ENCODE measurements around the gene KLF12. TPM values are rescaled to one million over a fixed set of nuclear protein-coding genes. Genes with fewer than 3 reads are reported as not detected.

KLF12 gene
- total RNA-seq, 1 donor from 2014 or later = 33.9 TPM

- Mint-ChIP-seq H3K27me3 (peaks cover 10% of the 10 kb centered on the region), H3K36me3 (ENCODE audit: low read depth) (no peaks in the 10 kb centered on the region), H3K27ac (no peak overlapping the region), H3K4me3 (no peak overlapping the region), H3K4me1 (no peaks in the 10 kb centered on the region), H3K9me3 (no peaks in the 10 kb centered on the region)
- ATAC-seq (ENCODE audit: low read depth) = no peak
- intact Hi-C loops (cut with micrococcal nuclease) = no loop called here
- CTCF ChIA-PET = no interaction called here
- POLR2A ChIA-PET = no interaction called here
- no peak for TF ChIP-seq CTCF (IDR thresholded peaks at IDR 0.05)
- no peak for DNase-seq
These were observed 35.5 kb upstream of the KLF12 start for GRCh38 chr13:74169676-74170075.

GRCh38 chr13:74168263-74168675, 34.1 kb upstream of the KLF12 start:
- Mint-ChIP-seq H3K9me3 (no peaks in the 10 kb centered on the region), H3K27ac (no peak overlapping the region), H3K27me3 (peaks cover 8% of the 10 kb centered on the region), H3K4me1 (no peaks in the 10 kb centered on the region), H3K4me3 (no peak overlapping the region), H3K36me3 (ENCODE audit: low read depth) (no peaks in the 10 kb centered on the region)
- intact Hi-C loops (cut with micrococcal nuclease) = no loop called here
- ChIA-PET POLR2A (no interaction called here), CTCF (no interaction called here)
- DNase-seq (no peak), ATAC-seq (ENCODE audit: low read depth) (no peak)
- TF ChIP-seq CTCF (IDR thresholded peaks at IDR 0.05) = no peak

DNA sequence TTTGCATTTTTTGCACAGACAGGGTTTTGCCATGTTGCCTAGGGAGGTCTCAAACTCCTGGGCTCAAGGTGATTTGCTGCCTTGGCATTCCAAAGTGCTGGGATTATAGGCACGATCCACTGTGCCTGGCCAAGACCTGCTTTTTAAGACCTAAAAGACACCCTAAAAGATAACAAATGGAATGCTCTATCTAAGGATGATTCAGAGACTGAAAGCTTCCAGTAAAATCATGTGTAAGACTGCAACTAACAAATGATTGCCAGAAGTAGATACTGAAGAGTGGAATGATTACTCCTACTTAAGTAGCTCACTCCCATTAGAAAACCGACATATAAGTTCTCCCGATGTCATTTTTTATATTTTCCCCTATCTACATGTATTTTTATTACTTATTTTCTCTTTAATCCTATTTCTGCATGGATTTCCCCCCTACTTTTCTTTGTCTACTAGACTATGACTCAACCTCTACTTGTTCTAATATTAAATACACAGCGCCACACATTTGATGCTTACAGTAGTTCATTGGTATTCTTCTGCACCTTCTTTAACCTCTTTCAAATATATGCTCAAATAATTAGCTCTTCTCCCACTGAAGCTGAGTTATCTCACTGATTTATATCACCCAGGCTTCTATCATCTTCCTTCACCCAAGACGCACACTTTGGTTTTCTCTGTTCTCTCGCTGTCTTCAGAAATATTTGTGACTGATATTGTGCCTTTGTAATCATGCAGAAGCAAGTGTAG, 32.2 kb upstream of the KLF12 start:
- no peak overlapping the region for H3K27ac Mint-ChIP-seq
- H3K4me1 Mint-ChIP-seq = no peaks in the 10 kb centered on the region
- no peak for TF ChIP-seq CTCF (IDR thresholded peaks at IDR 0.05)
- no peak overlapping the region for H3K4me3 Mint-ChIP-seq
- DNase-seq (no peak), ATAC-seq (ENCODE audit: low read depth) (no peak)
- H3K27me3 Mint-ChIP-seq = peaks cover 8% of the 10 kb centered on the region
- H3K36me3 Mint-ChIP-seq (ENCODE audit: low read depth) = no peaks in the 10 kb centered on the region
- no peaks in the 10 kb centered on the region for H3K9me3 Mint-ChIP-seq
- ChIA-PET POLR2A (no interaction called here), CTCF (no interaction called here)
- intact Hi-C loops (cut with micrococcal nuclease) = no loop called here

DNA sequence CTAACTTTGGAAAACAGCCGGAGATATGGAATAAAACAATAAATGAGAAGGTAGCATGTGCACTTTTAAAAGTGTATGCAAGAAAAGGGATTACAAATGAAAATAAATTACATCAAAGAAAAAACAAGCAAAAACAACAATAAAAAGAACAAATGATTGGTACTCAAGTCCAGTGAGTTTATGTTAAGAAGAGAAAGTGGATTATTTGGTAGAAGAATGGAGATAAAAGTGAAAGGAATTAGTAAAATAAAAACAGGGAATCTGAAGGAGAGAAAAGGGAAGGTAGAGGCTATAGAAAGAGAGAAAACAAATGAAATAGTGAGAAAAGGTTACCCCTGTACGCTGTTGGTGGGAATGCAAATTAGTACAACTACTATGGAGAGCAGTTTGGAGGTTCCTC, 28.6 kb upstream of the KLF12 start:
- POLR2A ChIA-PET = no interaction called here
- H3K36me3 Mint-ChIP-seq (ENCODE audit: low read depth) = no peaks in the 10 kb centered on the region
- ATAC-seq (ENCODE audit: low read depth) (no peak), DNase-seq (no peak)
- no peak overlapping the region for H3K27ac Mint-ChIP-seq
- no peaks in the 10 kb centered on the region for H3K27me3 Mint-ChIP-seq
- intact Hi-C loops (cut with micrococcal nuclease) = no loop called here
- TF ChIP-seq CTCF (IDR thresholded peaks at IDR 0.05) = no peak
- H3K4me1 Mint-ChIP-seq = no peaks in the 10 kb centered on the region
- H3K9me3 Mint-ChIP-seq = no peaks in the 10 kb centered on the region
- CTCF ChIA-PET = no interaction called here
- no peak overlapping the region for H3K4me3 Mint-ChIP-seq

DNA sequence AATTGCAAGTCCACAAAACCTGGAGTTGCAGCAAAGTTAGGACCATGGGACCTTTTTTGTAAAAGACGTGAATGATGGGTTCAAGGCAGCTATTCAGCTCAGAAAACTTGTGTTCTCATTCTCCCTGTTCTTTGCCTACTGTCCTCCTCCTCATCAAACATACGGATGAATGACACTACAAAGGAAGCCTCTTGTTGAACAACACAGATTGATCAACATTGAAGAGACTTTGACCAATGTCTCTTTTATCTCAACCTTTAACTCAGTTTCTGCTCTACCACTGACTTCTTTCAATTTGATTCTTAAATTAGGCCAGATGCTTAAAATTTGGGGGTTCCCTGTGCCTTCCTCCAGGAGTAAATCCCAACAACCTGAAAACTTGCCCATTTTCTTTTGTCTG, 27.9 kb upstream of the KLF12 start:
- no peak for ATAC-seq (ENCODE audit: low read depth)
- Mint-ChIP-seq H3K27me3 (no peaks in the 10 kb centered on the region), H3K4me1 (no peaks in the 10 kb centered on the region)

More for the DNA sequence above, 27.9 kb upstream of the KLF12 start:
- Mint-ChIP-seq H3K9me3 (no peaks in the 10 kb centered on the region), H3K4me3 (no peak overlapping the region), H3K36me3 (ENCODE audit: low read depth) (no peaks in the 10 kb centered on the region), H3K27ac (no peak overlapping the region)
- no peak for DNase-seq
- no peak for TF ChIP-seq CTCF (IDR thresholded peaks at IDR 0.05)
- intact Hi-C loops (cut with micrococcal nuclease) = no loop called here
- CTCF ChIA-PET = no interaction called here
- POLR2A ChIA-PET = no interaction called here

Measured in activated B cell treated with CpG ODN at 0.5 μM for 24 hours (primary cell).